GM18868 (cell line): ENCODE measurements around the gene UNC80.
"Not testable (repeated sequence)": the region's sequence is repeated elsewhere in the genome, so short reads cannot be mapped to it uniquely, and the experiment has no call there.

Experiments
- ATAC-seq: cut with Tn5 transposase; IDR thresholded peaks from one replicate; pipeline ENCODE4 v1.9.1; 2021; ENCODE audit warnings: mild to moderate bottlenecking, moderate library complexity; ENCODE audit not compliant: unreplicated experiment

The UNC80 gene, protein sequence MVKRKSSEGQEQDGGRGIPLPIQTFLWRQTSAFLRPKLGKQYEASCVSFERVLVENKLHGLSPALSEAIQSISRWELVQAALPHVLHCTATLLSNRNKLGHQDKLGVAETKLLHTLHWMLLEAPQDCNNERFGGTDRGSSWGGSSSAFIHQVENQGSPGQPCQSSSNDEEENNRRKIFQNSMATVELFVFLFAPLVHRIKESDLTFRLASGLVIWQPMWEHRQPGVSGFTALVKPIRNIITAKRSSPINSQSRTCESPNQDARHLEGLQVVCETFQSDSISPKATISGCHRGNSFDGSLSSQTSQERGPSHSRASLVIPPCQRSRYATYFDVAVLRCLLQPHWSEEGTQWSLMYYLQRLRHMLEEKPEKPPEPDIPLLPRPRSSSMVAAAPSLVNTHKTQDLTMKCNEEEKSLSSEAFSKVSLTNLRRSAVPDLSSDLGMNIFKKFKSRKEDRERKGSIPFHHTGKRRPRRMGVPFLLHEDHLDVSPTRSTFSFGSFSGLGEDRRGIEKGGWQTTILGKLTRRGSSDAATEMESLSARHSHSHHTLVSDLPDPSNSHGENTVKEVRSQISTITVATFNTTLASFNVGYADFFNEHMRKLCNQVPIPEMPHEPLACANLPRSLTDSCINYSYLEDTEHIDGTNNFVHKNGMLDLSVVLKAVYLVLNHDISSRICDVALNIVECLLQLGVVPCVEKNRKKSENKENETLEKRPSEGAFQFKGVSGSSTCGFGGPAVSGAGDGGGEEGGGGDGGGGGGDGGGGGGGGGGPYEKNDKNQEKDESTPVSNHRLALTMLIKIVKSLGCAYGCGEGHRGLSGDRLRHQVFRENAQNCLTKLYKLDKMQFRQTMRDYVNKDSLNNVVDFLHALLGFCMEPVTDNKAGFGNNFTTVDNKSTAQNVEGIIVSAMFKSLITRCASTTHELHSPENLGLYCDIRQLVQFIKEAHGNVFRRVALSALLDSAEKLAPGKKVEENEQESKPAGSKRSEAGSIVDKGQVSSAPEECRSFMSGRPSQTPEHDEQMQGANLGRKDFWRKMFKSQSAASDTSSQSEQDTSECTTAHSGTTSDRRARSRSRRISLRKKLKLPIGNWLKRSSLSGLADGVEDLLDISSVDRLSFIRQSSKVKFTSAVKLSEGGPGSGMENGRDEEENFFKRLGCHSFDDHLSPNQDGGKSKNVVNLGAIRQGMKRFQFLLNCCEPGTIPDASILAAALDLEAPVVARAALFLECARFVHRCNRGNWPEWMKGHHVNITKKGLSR (N-terminal part only)

DNA sequence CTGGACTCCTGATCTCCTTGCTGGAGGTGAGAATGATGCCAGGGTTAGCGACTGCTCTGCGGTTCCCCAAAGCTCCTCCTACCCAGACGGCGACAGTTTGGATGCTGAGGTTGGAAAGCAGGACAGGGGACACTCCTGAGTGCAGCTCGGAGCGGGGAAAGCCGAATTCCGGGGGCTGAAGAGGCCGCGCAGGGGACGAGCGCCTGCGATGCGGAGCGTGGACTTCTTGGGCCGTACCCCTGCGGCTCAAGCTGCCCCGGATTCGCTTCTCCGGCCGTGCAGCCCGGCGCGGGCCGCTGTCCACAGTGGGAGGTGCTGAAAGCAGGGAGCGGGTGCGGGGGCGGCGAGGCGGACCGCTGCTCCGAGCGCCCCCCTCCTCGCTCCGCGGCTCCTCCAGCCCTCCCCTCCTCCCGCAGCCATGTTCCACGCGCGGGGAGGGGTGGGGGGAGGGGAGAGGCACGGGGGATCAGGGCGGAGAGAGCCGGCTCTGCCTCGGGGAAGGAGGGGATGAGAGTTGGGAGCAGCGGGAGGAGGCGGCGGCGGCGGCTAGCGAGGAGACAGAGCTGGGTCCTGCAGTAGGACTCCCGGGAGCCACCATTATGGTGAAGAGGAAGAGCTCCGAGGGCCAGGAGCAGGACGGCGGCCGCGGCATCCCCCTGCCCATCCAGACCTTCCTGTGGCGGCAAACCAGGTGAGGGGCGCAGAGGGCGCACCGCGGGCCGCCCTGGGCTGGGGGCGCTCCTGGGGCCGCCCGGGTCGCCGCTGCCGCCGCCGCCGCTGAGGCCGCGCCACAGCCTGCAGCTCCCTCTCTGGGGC, at the start of gene UNC80:
Gene UNC80 (plus strand): TSS at position 359 of the 816 bp plus-strand sequence. CDS start 241 bp downstream, at position 600.
- ATAC-seq: peak; percentile 76

DNA sequence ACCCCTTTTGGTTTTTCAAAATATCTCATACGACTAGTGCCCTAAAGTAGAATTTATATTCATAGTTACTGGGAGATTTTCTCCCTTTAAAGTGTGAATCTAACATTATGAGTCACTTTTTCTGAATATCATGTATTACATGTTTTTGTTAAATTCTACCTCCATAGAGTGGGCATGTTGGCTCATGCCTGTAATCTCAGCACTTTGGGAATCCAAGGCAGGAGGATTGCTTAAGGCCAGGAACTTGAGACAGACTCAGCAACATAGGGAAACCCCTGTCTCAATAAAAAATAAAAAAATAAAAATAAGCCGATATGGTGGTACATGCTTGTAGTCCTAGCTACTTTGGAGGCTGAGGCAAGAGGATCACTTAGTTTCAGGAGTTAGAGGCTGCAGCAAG, 45.3 kb upstream of the UNC80 start:
- no peak for ATAC-seq

DNA sequence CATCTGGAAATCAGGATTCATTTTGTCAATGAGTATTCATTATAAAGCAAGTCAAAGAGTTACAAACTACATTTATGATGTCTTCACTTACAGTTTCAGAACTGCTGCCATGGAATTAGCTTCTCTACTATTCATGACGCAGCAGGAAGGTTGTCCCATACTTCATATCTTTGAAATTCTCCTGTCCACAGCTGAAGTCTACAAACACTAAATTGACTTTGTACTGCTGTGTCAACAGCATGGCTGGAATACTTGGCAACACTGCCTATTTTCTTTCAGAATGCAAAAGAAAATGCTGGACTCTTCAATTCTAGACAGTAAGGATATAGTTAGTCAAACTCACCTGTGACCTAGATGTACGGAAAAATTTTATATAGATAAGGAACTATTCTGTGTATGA, 44.6 kb upstream of the UNC80 start:
- ATAC-seq: no peak

DNA sequence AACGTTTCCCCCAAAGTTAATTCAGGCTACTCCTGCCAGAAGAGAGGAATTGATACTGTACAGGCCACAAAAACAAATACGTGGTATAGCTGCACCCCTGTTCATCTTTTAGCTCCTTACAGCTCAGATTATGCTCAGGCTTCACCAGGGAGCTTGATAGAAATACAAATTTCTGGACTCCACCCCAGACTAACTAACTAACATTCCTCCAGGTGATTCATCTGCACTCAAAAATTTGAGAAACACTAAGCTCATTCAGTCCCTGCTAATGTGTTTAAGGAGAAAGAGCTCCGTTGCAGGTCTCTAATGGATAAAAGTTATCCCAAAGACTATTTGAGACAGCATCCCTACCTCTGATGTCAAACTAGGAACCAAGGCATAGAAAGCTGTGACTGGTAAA, 36.8 kb upstream of the UNC80 start:
- ATAC-seq: no peak

DNA sequence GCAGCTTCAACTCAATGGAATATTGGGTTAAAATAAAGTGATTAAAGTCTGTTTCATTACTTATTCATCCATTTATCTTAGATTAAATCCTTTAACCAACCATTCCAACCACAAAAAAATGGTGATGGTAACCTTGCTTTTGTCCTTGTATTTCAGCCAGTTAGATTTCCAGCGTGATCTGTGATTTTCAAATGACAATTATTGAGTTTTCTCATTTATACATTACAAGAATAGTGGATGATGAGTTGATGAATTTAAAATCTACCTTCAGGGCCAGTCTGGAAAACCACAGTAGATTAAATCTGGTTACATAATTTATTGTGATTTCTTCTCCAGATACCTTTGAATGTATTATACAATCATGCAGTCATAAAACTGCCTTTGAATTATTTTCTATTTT, 29.7 kb upstream of the UNC80 start:
- ATAC-seq: no peak

DNA sequence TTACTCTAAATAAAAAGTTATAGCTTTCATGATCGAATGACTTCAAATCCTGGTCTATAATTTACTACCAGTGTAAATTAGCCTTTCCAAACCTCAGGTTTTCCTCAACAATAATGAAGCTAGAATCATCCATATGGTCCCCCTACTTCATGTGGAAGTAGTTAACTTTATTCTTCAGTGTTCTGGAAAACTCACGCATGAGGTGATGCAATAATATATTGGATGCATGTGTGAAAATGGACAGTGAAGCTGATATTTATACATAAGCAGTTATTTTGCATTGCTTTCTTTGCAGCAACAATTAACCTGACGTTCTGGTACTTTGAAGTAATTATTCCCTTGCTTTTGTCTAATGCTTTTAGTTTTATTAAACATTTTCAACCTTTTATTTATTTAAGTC, 18.6 kb upstream of the UNC80 start:
- no peak for ATAC-seq

DNA sequence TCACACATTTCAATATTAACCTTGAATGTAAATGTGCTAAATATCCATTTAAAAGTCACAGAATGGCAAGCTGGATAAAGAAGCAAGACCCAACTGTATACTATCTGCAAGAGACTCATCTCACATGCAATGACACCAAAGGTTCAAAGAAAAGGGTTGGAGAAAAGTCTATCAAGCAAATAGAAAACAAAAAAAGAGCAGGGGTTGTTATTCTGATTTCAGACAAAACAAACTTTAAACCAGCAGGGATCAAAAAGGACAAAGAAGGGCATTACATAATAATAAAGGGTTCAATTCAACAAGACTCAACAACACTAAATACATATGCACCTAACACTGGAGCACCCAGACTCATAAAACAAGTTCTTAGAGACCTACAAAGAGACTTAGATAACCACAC, 14.5 kb upstream of the UNC80 start:
- ATAC-seq: no peak

DNA sequence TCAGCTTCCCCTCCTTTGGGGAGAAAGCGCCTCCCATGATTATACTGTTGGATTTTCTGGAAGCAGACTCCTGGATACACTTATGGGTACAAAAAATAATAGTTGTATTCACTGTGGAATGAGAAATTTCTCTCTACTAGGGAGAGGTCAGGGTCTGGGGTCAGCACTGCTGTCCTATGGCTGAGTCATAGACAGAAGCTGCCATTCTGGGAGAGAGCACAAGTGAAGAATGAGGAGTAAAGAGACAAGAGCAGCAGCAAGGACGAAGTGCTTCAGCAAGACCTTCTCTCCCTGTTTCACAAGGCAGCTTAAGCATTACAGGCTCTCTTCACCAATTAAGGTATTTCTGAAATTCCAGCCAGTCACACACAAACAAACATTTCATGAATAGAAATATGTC, 10.1 kb upstream of the UNC80 start:
- no peak for ATAC-seq

DNA sequence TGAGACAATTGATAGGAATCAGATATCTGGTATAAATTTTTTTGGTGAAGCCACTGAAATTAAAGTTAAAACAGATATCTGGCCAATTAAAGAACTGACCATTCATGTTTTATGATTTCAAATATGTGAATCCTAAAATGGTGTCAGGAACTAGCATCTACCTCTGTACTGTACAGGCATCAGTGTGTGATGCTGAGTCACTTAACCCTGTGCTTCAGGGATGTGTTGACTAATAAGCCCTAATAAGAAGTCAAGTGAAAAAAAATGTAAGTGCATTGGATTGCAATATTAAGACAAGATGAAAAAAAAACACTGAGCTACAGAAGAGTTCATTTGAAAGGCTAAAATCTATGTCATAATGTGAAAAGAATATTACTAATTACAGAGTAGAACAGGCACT, 9.1 kb upstream of the UNC80 start:
- no peak for ATAC-seq

DNA sequence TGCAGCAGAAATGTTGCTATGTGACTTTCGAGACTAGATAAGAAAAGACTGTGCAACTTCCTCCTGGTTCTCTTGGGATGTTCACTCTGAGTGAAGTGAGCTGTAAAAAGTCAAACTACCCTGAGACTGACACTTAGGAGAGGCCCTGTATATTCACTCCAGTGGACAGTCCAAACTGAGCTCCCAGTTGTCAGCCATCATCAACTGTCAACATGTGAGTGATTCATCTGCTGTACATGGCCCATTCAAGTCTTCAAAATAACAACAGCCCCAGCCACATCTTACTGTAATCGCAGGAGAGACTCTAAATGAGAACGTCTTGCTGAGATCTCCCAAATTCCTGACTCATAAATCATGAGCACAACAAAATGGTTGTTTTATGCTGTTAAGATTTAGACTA, 8.5 kb upstream of the UNC80 start:
- no peak for ATAC-seq

DNA sequence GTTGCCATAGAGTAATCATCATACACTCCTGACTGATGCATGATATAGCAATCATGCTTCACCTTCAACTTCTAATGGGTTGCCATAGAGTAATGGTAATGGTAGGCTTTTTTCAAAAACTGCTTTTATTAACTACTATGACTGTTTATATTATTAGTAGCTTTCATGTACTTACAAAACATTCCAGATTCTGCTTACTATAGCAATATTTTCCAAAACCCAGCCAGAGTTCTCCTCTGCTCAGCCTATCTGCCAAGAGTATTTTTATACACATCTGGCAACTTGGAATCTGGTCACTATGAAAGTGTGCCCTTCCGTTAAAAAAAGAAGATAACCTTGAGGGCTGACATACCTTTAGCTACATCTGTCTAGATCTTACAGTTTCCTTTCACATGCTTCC, 5.0 kb upstream of the UNC80 start:
- no peak for ATAC-seq

DNA sequence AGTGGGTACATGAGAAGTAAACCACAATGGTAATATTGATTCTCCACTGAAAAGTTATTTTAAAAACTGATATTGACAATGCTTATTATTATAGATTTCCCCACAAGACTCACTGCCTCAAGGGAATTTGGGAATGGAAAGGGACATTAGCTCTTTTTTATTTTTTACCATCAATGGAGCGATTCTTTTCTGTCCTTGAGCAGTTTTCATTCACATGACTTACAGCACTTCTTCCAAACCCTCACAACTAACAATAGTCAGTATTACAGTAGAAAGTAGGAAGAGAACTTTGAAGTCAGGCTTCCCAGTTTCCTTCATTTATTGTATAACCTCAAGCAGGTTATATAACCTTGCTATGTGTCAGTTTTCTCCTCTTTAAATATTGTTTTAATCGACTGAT, 4.3 kb upstream of the UNC80 start:
- ATAC-seq: no peak

DNA sequence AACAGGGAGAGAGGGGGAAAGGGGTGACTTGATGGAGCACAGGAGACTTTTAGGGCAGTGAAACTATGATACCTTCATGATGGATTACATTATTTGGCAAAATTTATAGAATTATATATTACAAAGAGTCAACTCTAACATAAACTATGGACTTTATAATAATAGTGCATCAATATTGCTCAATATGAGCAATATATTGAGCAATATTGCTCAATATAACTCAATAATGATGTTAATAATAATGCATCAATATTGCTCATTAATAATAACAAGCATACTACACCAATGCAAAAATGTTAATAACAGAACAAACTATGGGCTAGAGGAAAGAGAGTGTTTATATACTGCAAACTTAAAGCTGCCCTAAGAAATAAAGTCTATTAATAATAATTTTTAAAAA, 3.1 kb upstream of the UNC80 start:
- ATAC-seq: no peak

DNA sequence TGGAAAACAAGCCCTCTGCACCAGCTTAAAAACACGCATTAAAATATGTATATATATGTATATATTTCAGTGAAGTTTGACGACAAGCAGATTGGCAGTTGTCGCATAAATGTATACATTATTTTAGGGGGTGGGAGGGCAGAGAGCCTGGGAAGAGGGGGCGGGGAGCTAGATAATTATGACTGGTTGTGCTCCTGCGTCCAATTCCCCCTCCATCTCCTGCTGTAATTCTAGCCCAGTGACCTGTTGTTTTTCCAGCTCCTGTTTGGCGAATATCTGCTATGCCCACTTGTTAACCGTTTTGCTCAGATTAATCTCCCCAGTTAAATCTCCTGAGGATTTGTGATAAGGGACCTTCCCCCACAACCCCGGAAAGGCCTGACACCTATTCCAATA, 656 bp downstream of the UNC80 start:
- ATAC-seq: no peak

DNA sequence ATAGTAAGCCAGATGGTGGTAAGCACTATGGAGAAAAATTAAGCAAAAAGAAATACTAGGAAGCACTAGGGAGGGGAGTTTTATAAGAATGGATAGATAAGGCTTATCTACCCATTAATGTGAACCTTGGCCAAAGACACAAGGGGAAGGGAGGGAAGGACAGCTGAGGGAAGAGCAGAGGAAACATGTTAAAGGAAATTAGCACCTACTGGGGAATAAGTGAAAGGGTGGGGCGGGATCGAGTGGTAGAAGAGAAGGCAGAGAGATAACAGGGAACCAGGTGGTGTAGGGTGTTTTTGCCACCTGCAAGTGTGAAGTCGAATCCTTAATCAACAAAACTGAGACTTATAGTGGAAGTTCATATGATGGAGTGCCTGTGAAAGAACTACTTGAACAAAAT, 1.7 kb downstream of the UNC80 start:
- ATAC-seq: no peak

DNA sequence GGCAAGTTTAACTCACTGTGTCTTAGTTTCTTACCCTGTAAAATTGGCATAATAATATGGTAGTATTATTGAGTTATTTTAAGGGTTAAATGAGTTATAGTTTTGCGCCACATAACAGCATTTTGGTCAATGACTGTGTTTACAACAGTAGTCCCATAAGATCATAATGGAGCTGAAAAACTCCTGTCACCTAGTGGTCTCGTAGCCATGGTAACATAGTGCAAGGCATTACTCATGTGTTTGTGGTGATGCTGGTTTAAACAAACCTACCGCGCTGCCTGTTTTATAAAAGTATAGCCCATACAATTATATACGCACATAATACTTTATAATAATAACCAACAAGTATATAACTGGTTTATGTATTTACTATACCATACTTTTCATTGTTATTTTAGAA, 15.8 kb downstream of the UNC80 start:
- ATAC-seq: no peak

DNA sequence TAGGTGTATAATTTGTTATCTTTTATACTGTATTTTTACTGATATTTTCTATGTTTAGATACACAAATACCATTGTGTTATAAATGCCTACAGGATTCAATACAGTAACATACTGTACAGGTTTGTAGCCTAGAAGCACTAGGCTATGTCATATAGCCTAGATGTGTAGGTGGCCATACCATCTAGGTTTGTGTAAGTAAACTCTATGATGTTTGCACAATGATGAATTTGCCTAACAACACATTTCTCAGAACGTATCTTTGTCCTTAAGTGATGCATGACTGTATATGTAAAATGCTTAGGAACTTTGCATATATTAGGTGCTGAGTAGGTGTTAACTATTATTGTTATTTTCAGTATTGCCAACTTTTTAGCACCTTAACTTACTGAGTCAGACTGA, 17.3 kb downstream of the UNC80 start:
- ATAC-seq: no peak

DNA sequence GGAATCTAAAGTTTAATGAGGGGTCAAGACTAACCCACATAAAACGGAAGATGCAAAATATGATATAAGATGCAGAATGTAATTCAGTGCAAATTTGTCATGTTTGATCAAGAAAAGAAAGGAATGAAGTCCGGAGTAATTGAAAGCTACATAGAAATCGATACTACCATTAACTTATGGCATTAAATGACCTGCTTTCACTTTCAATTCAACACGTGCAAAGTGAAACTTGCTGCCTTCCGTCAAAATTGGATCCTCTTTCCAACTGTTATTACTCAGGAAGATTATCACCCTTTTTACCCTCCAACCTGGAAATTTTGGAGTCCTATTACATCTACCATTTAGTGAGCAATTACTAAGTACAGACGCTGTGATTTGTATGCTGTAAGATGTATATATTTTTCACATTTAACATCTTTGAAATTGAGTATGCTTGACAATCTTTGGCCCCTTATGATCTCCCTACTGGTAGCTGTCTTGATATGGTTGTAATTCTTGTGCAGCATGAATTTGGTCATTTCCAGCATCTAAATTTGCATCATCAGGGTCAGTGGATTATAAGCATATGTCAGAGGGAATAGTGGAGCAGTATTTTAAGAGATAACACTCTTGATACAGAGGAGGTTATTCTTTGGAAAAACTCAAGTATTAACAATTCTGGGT, 18.6 kb downstream of the UNC80 start:
- peak; percentile 56 for ATAC-seq

DNA sequence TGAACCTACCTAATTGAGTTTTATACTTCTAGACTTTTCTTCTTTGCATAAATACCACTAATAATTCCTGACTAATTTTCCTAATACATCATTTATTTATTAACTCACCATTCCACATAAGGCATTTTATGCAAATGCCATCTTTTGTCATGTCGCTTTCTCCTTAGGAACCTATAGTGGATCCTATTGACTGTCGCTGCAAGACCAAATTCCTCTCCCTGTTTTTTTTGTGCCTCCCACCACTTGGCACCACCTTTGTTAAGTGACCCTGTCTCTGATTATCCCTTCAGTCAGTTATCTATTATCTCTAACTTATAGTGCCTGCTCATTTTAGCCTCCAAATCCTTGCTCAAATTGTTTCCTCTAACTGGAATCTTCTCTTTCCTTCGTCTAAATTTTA, 19.5 kb downstream of the UNC80 start:
- ATAC-seq: no peak

DNA sequence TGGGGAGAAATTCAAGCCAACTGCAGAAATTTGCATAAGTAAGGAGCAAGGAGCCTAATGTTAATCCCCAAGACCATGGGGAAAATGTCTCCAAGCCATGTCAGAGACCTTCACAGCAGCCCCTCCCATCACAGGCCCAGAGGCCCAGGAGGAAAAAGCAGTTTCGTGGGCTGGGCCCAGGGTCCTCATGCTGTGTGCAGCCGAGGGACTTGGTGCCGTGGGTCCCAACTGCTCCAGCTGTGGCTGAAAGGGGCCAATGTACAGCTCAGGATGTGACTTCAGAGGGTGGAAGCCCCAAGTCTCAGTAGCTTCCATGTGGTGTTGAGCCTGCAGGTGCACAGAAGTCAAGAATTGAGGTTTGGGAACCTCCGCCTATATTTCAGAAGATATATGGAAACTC, 23.8 kb downstream of the UNC80 start:
- not testable (repeated sequence) for ATAC-seq
